ENCODE results near the gene COL4A5. TPM values are rescaled to one million over a fixed set of nuclear protein-coding genes. Genes with fewer than 3 reads are reported as not detected.

COL4A5 gene
- total RNA-seq, 1 experiment from 2014 or later, result 0.60 TPM

DNA sequence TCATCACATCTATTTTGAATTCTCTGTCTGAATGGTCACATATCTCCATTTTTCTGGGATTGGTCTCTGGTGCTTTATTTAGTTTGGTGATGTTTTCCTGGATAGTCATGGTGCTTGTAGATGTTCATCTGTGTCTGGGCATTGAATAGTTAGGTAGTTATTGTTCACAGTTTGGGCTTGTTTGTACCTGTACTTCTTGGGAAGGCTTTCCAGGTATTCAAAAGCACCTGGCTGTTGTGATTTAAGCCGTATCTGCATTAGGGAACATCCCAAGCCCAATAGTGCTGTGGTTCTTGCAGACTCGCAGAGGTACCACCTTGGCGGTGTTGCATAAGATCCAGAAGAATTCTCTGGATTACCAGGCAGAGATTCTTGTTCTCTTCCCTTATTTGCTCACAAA, 44.6 kb downstream of the COL4A5 start:
- DNase-seq (ENCODE audit: low spot score), result no peak
- no peaks in the 10 kb centered on the region for H3K9me3 ChIP-seq (ENCODE audit: low read depth, low read length, poor library complexity, severe bottlenecking)
- H3K27ac ChIP-seq (ENCODE audit: low read depth, low read length, poor library complexity, severe bottlenecking), result no peak overlapping the region
- H3K4me1 ChIP-seq (ENCODE audit: insufficient read depth, low read length, poor library complexity, severe bottlenecking), result no peaks in the 10 kb centered on the region
- H3K36me3 ChIP-seq (ENCODE audit: insufficient read depth, low read length, poor library complexity, severe bottlenecking), result no peaks in the 10 kb centered on the region
- no peaks in the 10 kb centered on the region for H3K27me3 ChIP-seq (replicated peaks; ENCODE audit: insufficient read depth, low read depth, low read length, poor library complexity)
- TF ChIP-seq, protein P1, sequence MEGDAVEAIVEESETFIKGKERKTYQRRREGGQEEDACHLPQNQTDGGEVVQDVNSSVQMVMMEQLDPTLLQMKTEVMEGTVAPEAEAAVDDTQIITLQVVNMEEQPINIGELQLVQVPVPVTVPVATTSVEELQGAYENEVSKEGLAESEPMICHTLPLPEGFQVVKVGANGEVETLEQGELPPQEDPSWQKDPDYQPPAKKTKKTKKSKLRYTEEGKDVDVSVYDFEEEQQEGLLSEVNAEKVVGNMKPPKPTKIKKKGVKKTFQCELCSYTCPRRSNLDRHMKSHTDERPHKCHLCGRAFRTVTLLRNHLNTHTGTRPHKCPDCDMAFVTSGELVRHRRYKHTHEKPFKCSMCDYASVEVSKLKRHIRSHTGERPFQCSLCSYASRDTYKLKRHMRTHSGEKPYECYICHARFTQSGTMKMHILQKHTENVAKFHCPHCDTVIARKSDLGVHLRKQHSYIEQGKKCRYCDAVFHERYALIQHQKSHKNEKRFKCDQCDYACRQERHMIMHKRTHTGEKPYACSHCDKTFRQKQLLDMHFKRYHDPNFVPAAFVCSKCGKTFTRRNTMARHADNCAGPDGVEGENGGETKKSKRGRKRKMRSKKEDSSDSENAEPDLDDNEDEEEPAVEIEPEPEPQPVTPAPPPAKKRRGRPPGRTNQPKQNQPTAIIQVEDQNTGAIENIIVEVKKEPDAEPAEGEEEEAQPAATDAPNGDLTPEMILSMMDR (conservative IDR thresholded peaks at IDR 0.05; ENCODE audit: low read depth, low read length), result no peak
- TF ChIP-seq EZH2 (IDR thresholded peaks at IDR 0.05; ENCODE audit: borderline replicate concordance, low read depth, low read length, poor library complexity, severe bottlenecking), result no peak
- no TSS peak for BruUV-seq (replicated peaks)
- no peak overlapping the region for H3K4me3 ChIP-seq (ENCODE audit: low read depth, low read length, poor library complexity, severe bottlenecking)
- ChIA-PET CTCF (no interaction called here), POLR2A (ENCODE audit: low non-redundant PET) (no interaction called here)
- intact Hi-C loops (cut with micrococcal nuclease; ENCODE audit: unreplicated experiment), result no loop called here

DNA sequence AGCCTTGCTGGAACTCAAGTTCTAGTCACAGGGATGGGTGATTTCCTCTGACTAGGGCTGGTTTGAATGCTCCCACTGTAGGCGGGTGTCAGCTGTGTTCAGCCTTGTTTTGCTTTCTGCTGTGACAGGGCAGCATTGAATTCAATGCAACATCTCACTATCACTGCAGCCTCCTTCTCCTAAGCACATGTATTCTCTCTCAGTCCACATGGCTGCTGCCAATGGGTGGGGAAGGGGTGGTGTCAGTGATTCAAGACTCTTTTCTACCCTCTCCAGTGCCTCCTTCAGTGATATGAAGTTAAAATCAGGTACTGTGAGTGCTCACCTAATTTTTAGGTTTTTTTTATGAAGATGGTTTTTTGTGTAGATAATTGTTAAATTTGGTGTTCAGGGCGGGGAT, 46.3 kb downstream of the COL4A5 start:
- Histone ChIP-seq H3K4me3 (ENCODE audit: low read depth, low read length, poor library complexity, severe bottlenecking) (no peak overlapping the region), H3K9me3 (ENCODE audit: low read depth, low read length, poor library complexity, severe bottlenecking) (no peaks in the 10 kb centered on the region), H3K36me3 (ENCODE audit: insufficient read depth, low read length, poor library complexity, severe bottlenecking) (no peaks in the 10 kb centered on the region), H3K4me1 (ENCODE audit: insufficient read depth, low read length, poor library complexity, severe bottlenecking) (no peaks in the 10 kb centered on the region), H3K27ac (ENCODE audit: low read depth, low read length, poor library complexity, severe bottlenecking) (no peak overlapping the region), H3K27me3 (replicated peaks; ENCODE audit: insufficient read depth, low read depth, low read length, poor library complexity) (no peaks in the 10 kb centered on the region)
- intact Hi-C loops (cut with micrococcal nuclease; ENCODE audit: unreplicated experiment), result no loop called here
- no peak for DNase-seq (ENCODE audit: low spot score)
- POLR2A ChIA-PET (ENCODE audit: low non-redundant PET), result no interaction called here
- TF ChIP-seq, protein P1 (conservative IDR thresholded peaks at IDR 0.05; ENCODE audit: low read depth, low read length), result no peak
- no peak for TF ChIP-seq EZH2 (IDR thresholded peaks at IDR 0.05; ENCODE audit: borderline replicate concordance, low read depth, low read length, poor library complexity, severe bottlenecking)
- CTCF ChIA-PET, result no interaction called here
- no TSS peak for BruUV-seq (replicated peaks)

DNA sequence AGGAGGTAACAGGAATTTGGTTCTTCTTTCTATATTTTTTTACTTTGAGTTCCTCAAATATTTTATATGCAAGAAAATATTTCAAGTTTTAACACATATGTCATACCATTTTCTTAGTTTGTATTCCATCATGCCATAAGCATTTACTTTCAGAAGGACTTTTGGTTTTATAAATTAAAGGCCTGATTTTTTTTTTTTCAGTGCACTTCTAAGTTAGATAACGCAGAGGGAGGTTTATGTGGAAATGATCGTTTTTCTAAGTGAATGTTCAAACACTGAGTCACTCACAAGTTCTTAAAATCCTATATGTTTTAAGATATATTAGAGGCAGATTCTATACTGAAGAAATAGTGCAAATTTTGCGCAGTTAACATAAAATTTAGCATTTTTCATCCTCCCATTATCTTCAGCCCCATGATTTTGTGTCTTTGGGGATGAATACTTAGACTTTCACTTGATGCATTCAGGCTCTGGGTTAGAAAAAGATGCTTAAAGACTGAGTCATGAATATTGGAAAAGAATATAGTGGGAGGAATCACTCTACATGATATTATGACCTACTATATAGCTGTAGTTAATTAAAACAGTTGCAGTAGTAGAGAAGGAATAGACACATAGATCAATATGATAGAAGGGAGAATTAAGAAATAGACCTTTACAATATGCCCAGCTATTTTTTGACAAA, 54.9 kb downstream of the COL4A5 start:
- intact Hi-C loops (cut with micrococcal nuclease; ENCODE audit: unreplicated experiment), result no loop called here
- Histone ChIP-seq H3K36me3 (ENCODE audit: insufficient read depth, low read length, poor library complexity, severe bottlenecking) (no peaks in the 10 kb centered on the region), H3K4me3 (ENCODE audit: low read depth, low read length, poor library complexity, severe bottlenecking) (no peak overlapping the region), H3K27ac (ENCODE audit: low read depth, low read length, poor library complexity, severe bottlenecking) (no peak overlapping the region), H3K27me3 (replicated peaks; ENCODE audit: insufficient read depth, low read depth, low read length, poor library complexity) (peaks cover 21% of the 10 kb centered on the region), H3K9me3 (ENCODE audit: low read depth, low read length, poor library complexity, severe bottlenecking) (no peaks in the 10 kb centered on the region), H3K4me1 (ENCODE audit: insufficient read depth, low read length, poor library complexity, severe bottlenecking) (no peaks in the 10 kb centered on the region)
- no TSS peak for BruUV-seq (replicated peaks)
- no peak for DNase-seq (ENCODE audit: low spot score)
- TF ChIP-seq, protein P1 (conservative IDR thresholded peaks at IDR 0.05; ENCODE audit: low read depth, low read length), result no peak
- no peak for TF ChIP-seq EZH2 (IDR thresholded peaks at IDR 0.05; ENCODE audit: borderline replicate concordance, low read depth, low read length, poor library complexity, severe bottlenecking)
- ChIA-PET POLR2A (ENCODE audit: low non-redundant PET) (no interaction called here), CTCF (no interaction called here)
